GM13976 (cell line): Measurements from ENCODE around the gene DTYMK.

Experiments
- DNase-seq: peaks from one replicate; pipeline ENCODE4 v3.0.0; 2012; ENCODE audit warnings: low spot score
- in situ Hi-C: fragments of 300-500 bp; cut with MboI; formaldehyde crosslinking; loops from one replicate; pipeline ENCODE4 v1.12.0; 2022; ENCODE audit warnings: low sequenced_read_pairs, mixed read lengths, inconsistent platforms; ENCODE audit not compliant: unreplicated experiment
- TF ChIP-seq, protein P1 (sequence below): IDR thresholded peaks from 2 replicates; pipeline ENCODE4 v1.5.1; 2012; ENCODE audit warnings: borderline replicate concordance, mild to moderate bottlenecking; ENCODE audit not compliant: insufficient read depth; ENCODE audit errors: extremely low read depth, missing control alignments, control extremely low read depth

The DTYMK gene

DNA sequence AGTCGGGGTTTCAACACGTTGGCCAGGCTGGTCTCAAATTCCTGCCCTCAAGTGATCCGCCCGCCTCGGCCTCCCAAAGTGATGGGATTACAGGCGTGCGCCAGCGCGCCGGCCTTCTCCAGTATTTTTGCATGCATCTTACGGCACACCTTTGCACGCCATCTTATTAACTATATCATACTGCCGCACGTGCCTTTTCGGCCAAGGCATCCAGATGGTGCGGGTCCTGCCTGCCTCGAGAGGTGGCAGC, 14.5 kb upstream of the DTYMK start:
- in situ Hi-C loops: no loop called here
- no peak for DNase-seq
- TF ChIP-seq, protein P1, sequence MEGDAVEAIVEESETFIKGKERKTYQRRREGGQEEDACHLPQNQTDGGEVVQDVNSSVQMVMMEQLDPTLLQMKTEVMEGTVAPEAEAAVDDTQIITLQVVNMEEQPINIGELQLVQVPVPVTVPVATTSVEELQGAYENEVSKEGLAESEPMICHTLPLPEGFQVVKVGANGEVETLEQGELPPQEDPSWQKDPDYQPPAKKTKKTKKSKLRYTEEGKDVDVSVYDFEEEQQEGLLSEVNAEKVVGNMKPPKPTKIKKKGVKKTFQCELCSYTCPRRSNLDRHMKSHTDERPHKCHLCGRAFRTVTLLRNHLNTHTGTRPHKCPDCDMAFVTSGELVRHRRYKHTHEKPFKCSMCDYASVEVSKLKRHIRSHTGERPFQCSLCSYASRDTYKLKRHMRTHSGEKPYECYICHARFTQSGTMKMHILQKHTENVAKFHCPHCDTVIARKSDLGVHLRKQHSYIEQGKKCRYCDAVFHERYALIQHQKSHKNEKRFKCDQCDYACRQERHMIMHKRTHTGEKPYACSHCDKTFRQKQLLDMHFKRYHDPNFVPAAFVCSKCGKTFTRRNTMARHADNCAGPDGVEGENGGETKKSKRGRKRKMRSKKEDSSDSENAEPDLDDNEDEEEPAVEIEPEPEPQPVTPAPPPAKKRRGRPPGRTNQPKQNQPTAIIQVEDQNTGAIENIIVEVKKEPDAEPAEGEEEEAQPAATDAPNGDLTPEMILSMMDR: peak; percentile 62

DNA sequence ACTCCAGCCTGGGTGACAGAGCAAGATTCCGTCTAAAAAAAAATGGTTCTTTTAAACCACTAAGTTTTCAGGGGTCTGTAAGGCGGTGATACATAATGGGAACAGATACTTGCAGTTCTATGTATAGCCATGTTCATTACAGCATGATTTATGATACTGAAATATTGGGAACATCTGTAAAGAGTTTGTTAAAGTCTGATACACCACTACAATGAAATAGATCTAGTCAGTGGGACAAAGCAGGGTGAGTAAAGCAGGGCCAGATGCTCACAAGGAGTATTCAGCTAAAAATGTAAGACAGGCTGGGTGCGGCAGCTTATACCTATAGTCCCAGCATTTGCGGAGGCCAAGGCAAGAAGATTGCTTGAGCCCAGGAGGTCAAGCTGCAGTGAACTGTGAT, 9.0 kb upstream of the DTYMK start:
- DNase-seq: no peak
- in situ Hi-C loops: no loop called here
- TF ChIP-seq, protein P1: no peak

DNA sequence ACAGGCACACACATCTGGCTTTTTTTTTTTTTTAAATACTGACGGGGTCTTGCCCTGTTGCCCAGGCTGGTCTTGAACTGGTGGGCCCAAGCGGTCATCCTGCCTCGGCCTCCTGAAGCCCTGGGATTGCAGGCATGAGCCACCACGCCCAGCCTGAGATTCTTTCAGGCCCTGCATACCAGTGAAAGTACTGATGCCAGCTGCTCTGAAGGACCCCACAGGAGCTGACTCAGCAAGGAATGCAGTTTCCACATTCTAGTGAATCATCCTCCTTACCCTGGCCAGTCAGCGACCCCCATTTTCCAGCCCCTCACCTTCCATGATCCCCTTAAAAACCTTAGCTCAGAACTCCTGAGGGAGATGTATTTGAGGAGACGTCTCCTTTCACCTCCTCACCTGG, 5.8 kb upstream of the DTYMK start:
- in situ Hi-C loops: no loop called here
- DNase-seq: no peak
- TF ChIP-seq, protein P1: no peak

DNA sequence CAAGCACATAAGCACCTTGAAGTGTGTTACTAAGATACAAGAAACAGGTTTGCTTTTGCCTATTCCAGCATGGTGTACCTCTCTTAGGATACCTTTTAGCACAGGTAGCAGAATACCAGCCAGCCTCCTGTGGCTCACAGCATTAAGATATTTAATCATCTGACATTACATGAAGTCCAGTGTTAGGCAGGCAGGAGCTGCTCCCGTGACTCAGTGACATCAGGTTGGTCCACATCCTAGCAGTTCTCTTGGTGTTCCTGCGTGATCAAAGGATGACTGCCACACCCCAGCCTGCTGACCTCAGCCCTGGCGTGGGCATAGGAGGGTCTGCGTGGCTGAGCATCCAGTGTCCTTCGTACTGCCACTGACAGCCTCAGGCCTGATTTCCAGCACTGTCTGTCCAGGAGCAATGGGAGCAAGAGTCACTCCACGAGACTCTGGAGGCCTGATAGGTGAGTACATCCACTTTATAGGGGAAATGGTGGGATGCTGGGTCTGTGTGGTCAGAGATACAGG, 3.6 kb upstream of the DTYMK start:
- TF ChIP-seq, protein P1: no peak
- in situ Hi-C loops: no loop called here
- no peak for DNase-seq

DNA sequence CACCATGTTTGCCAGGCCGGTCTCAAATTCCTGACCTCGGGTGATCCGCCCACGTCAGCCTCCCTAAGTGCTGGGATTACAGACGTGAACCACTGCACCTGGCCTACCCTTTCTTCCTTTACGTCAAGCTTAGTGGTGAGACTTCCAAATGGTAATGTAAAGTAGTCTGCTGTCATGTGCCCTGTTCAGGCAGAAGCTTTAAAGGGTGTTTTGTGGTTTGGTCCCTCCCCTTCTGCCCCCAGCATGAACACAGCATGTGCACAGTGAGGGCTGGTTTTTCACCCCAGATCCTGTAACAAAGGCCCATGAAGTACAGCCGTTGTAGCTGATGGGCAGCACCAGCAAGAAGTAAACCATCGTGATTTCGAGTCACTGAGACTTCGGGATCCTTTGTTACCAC, 2.7 kb upstream of the DTYMK start:
- in situ Hi-C loops: no loop called here
- no peak for DNase-seq
- TF ChIP-seq, protein P1: no peak

DNA sequence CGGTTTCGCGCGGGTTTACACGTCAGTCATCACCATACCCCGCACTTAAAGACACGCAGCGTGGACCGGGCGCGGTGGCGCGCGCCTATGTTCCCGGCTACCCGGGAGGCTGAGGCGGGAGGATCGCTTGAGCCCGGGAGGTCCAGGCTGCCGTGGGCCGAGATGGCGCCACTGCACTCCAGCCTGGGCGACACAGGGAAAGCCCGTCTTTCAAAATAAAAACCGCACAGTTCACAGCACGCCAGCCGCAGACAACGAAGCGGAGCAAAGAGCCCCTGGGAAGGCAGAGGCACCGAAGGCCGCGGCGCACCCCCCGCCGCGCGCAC, 328 bp downstream of the DTYMK start:
- TF ChIP-seq, protein P1: no peak

More for the DNA sequence above, 328 bp downstream of the DTYMK start:
- no peak for DNase-seq
- in situ Hi-C loops: no loop called here
